HUES48 (cell line): ENCODE data around the gene COMMD3.

Experiments
- H3K27ac ChIP-seq: one replicate; pipeline ENCODE4 v1.7.0; 2013; ENCODE audit warnings: low read depth, low read length, inconsistent platforms
- H3K27me3 ChIP-seq: 2 replicates; pipeline ENCODE4 v1.6.1; 2013; ENCODE audit warnings: mild to moderate bottlenecking, low read length; ENCODE audit not compliant: control insufficient read depth, insufficient read depth
- H3K36me3 ChIP-seq: 2 replicates; pipeline ENCODE4 v1.6.1; 2013; ENCODE audit warnings: low read length; ENCODE audit not compliant: control insufficient read depth, insufficient read depth
- H3K4me1 ChIP-seq: 2 replicates; pipeline ENCODE4 v1.6.1; 2013; ENCODE audit warnings: mild to moderate bottlenecking, low read length; ENCODE audit not compliant: control insufficient read depth, insufficient read depth
- H3K4me3 ChIP-seq: 2 replicates; pipeline ENCODE4 v1.5.1; 2013; ENCODE audit warnings: mild to moderate bottlenecking, low read depth, low read length
- H3K9ac ChIP-seq: 2 replicates; pipeline ENCODE4 v1.6.1; 2013; ENCODE audit warnings: mild to moderate bottlenecking, low read depth, low read length, moderate library complexity
- H3K9me3 ChIP-seq: 2 replicates; pipeline ENCODE4 v1.6.1; 2013; ENCODE audit warnings: low read length; ENCODE audit not compliant: control insufficient read depth, insufficient read depth

COMMD3 gene

DNA sequence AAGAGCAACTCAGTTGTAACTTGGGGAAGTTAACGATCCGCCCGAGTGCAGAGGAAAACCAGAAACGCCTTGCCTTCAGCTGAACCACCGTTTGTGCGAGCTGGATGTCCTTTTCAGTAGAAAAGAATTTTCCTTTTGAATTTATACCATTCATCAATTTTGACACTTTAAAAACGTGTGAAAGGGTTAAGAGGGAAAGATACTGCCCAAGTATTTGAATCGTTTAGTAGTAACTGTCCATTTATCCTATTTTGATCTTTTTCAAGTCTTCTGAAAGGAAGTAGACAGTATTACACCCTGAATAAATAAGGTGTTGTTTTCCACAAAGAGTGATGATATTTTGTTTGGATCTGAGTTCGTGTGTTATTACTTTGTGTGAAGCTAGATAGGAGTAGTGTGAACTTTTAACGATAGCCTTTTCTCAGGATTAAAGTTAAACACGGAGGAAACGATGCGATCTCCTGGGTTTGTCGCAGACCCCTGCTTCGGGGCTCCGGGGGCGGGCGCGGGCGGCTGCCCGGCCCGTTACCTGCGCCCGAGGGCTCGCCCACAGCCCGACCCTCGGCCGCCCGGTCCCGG lies 3.9 kb downstream of the COMMD3 start:
- Histone ChIP-seq H3K36me3 (no peaks in the 10 kb centered on the region), H3K27ac (no peak overlapping the region), H3K9me3 (no peaks in the 10 kb centered on the region), H3K27me3 (peaks cover 83% of the 10 kb centered on the region), H3K9ac (no peak overlapping the region), H3K4me3 (peak overlapping the region; percentile 49), H3K4me1 (peaks cover 58% of the 10 kb centered on the region)

DNA sequence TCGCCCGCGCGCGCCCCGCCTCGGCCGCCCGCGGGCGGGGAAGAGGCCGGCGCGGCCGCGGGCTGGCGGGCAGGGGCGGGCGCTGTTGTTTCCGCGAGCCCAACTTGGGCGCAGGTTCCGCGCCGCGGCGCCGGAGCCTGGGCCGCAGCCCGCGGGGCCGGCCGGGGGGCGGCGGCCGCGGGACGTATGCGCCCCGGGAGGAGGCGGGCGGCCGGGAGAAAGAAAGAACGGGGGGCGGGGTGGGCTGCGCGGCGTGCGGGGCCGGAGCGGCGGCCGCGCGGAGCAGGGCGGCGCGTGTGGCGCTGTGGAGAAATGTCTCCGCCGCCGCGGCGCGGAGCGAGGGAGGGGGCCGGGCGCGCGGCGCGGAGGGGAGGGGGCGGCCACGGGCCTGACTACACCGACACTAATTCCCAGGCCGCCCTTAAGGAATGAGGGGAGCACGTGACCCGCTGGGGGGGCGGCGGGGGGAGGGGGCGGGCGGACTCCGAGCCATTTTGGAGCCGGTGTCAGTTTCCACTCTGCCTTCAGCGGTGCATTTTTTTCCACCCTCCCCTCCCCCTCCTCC lies 4.5 kb downstream of the COMMD3 start, which contains the start of gene BMI1:
TSS of gene BMI1 (plus strand) at position 509 of the 565 bp plus-strand sequence. CDS start 5,351 bp downstream, outside the sequence.
- H3K9me3 ChIP-seq = no peaks in the 10 kb centered on the region
- peaks cover 56% of the 10 kb centered on the region for H3K4me1 ChIP-seq
- H3K9ac ChIP-seq = peak within 1 kb of the TSS; percentile 54; the same call in 1 of the 2 replicates
- no peaks in the 10 kb centered on the region for H3K36me3 ChIP-seq
- H3K27ac ChIP-seq = peak within 1 kb of the TSS; percentile 17
- H3K27me3 ChIP-seq = peaks cover 80% of the 10 kb centered on the region
- H3K4me3 ChIP-seq = peak within 1 kb of the TSS; percentile 68

- peak overlapping the region; percentile 17 for H3K27ac ChIP-seq
- H3K9me3 ChIP-seq = no peaks in the 10 kb centered on the region
- peaks cover 59% of the 10 kb centered on the region for H3K4me1 ChIP-seq
- H3K4me3 ChIP-seq = peak overlapping the region; percentile 68
- peak overlapping the region; percentile 54; the same call in 1 of the 2 replicates for H3K9ac ChIP-seq
- peaks cover 82% of the 10 kb centered on the region for H3K27me3 ChIP-seq
- H3K36me3 ChIP-seq = no peaks in the 10 kb centered on the region
Measured at GRCh38 chr10:22321156-22321923, 5.2 kb downstream of the COMMD3 start.

DNA sequence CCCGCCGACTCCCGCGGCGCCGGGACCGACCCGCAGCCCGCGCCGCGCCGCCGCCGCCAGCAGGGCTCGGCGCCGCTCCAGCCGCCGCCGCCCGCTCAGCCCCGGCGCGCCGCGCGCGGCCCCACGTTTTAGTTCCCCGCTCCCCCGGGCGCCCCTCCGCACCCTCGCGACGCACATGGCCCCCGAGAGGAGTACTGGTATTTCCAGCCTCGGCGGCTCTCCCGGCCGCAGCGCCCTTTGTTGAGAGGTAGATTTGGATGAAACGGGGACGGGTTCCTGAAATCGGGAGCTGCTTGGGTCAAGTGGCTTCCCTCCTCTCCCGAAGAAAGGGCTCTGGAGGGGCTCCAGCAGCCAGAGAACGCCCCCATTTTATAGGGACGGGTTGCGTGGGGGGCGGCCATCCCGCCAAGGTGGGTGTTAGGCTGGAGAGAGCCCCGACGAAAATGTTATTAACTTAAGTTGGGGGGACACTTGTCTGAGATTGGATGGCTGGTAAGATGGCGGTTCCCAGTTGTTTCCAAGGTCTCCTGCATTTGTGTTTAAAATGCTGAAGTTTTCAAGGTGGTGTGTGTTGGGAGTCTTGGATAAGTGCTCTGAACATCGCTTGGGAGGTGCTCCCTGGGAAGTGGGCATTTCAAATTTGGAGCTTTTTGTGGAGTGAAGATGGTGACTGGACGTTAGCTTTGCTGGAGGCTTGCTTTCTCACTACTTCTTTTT lies 5.9 kb downstream of the COMMD3 start:
- Histone ChIP-seq H3K36me3 (no peaks in the 10 kb centered on the region), H3K27me3 (peaks cover 82% of the 10 kb centered on the region), H3K4me1 (peaks cover 63% of the 10 kb centered on the region), H3K9me3 (no peaks in the 10 kb centered on the region), H3K9ac (peak overlapping the region; percentile 52; the same call in 1 of the 2 replicates), H3K4me3 (peak overlapping the region; percentile 60), H3K27ac (no peak overlapping the region)

DNA sequence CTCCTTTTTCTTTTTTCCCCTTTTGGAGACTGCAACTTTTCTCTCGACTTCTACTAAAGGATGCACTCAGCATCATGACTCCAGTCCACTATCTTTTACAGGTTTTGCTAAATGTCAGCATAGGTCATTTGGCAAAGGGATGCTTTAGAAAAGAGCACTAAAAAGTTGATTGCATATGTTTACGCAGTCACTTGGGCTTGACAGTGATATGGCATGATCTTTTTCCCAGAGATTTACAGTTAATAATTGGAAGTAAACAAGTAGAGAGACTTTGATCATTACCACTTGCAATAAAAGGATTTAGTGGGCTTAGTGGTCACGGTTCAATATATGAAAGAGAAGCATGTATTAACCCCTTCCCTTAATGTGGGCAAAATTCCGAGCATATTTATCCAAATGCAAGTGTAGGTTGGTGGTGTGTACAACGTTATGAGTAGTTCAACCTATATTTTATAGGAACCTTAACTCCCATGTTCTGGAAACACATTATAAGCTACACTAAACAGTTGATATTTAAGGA lies 6.5 kb downstream of the COMMD3 start:
- H3K27ac ChIP-seq = no peak overlapping the region
- H3K36me3 ChIP-seq = no peaks in the 10 kb centered on the region
- peaks cover 56% of the 10 kb centered on the region for H3K4me1 ChIP-seq
- no peaks in the 10 kb centered on the region for H3K9me3 ChIP-seq
- H3K27me3 ChIP-seq = peaks cover 82% of the 10 kb centered on the region
- H3K9ac ChIP-seq = no peak overlapping the region
- H3K4me3 ChIP-seq = peak overlapping the region; percentile 60

DNA sequence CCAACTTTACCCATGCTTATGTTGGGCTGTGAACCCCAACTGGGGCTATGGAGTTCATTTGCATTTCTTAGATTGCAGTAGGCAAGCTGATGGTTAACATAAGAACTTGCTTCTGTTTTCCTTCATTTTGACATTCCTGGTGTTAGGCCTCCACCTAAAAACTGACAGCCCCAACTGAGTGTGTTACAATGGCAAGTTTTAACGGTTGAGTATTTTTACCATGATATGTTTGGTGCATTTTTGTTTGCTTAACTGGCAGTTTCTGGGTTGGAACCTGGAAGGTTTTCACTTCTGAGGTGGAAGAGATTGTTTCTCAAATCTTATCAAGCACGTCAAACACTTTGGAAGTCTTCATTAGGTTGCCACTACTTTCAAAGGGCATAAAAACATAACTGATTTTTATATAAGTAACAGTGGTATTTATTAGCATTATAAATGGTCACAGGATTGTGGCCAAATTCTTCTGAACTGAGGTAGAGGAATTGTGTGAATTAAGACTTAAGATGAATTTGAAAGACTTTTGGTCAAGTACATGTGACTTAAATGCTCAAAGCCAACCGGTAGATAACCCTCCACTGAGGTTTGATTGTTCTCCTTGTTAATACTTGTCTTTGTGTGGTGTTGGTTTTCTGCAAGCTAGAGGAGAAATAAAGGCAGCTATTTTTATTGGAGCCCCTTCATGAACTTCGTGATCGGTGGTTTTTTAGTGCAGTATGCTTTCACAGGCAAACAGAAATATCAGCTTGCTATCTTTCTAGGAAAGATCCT lies 7.5 kb downstream of the COMMD3 start:
- H3K27ac ChIP-seq = no peak overlapping the region
- peaks cover 82% of the 10 kb centered on the region for H3K27me3 ChIP-seq
- no peak overlapping the region for H3K4me3 ChIP-seq

GRCh38 chr10:22324413-22324812 lies 8.2 kb downstream of the COMMD3 start:
- no peak overlapping the region for H3K4me3 ChIP-seq
- no peak overlapping the region for H3K9ac ChIP-seq
- peaks cover 43% of the 10 kb centered on the region for H3K4me1 ChIP-seq
- no peak overlapping the region for H3K27ac ChIP-seq
- no peaks in the 10 kb centered on the region for H3K36me3 ChIP-seq
- H3K9me3 ChIP-seq = no peaks in the 10 kb centered on the region
- H3K27me3 ChIP-seq = peaks cover 82% of the 10 kb centered on the region

More for the DNA sequence above, 7.5 kb downstream of the COMMD3 start:
- H3K4me1 ChIP-seq = peaks cover 46% of the 10 kb centered on the region
- no peak overlapping the region for H3K9ac ChIP-seq
- H3K9me3 ChIP-seq = no peaks in the 10 kb centered on the region
- H3K36me3 ChIP-seq = no peaks in the 10 kb centered on the region

- peak overlapping the region; percentile 62 for H3K4me3 ChIP-seq
- no peak overlapping the region for H3K9ac ChIP-seq
- H3K9me3 ChIP-seq = no peaks in the 10 kb centered on the region
- peaks cover 82% of the 10 kb centered on the region for H3K27me3 ChIP-seq
- H3K27ac ChIP-seq = no peak overlapping the region
- H3K4me1 ChIP-seq = peaks cover 43% of the 10 kb centered on the region
- no peaks in the 10 kb centered on the region for H3K36me3 ChIP-seq
Measured at GRCh38 chr10:22324893-22325271, 8.7 kb downstream of the COMMD3 start.

DNA sequence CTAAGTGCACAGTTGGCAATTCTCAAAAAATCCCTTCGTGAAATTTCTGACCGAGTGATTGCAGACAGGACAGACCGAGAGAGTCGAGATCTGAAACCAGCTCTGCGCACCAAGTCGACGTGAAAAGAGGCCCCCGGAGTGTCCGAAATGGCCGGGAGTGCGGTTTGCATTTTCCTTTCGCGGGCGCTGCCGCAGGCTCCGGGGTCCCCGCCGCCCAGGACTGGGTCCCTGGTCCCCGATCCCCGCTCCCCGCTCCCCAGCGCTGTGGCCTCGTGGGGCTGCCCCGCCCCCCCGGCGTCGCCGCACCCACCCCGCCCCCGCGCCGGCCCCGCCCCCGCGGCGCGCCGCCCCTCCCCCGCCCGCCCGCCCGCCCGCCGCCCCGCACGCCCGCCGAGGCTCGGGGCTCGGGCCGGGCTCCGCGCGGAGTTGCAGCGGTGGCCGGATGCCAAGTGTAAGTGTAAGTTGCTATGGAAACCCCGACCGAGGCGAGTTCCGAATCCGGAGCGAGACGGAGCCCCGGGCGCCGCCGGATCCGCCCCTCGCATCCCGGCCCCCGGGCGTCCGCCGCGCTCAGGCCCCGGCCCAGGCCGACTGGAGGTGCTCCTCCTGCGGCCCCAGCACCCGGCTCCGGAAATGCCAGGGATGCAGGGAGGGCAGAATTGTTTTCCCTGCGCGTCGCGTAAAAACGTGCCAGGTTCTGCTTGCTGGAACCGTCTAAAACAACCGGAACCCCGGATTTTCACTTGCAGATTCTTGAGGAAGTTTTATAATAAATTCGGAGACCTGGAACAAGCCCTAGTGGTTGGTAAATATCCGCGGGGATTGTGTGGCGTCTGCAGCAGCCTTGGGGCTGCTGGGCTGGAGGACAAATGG lies 9.3 kb downstream of the COMMD3 start:
- H3K4me3 ChIP-seq = peak overlapping the region; percentile 63
- peaks cover 40% of the 10 kb centered on the region for H3K4me1 ChIP-seq
- H3K27me3 ChIP-seq = peaks cover 83% of the 10 kb centered on the region
- H3K27ac ChIP-seq = no peak overlapping the region
- H3K9ac ChIP-seq = no peak overlapping the region
- no peaks in the 10 kb centered on the region for H3K9me3 ChIP-seq
- no peaks in the 10 kb centered on the region for H3K36me3 ChIP-seq
